Heart right ventricle (tissue), 16 donors: Measurements from ENCODE around the gene NR2F6. TPM values are rescaled to one million over a fixed set of nuclear protein-coding genes. Genes with fewer than 3 reads are reported as not detected.

Experiments used
- ATAC-seq, 8 donors: fragments of 200-7000 bp; cut with Tn5 transposase; one replicate each; pipeline ENCODE4 v1.9.1; 2020; ENCODE audit warnings: mild to moderate bottlenecking in 8 of 8, moderate library complexity in 8 of 8, moderate number of reproducible peaks in 1 of 8
- DNase-seq, 2 donors: peaks; one replicate each; pipeline ENCODE4 v3.0.0-alpha.2; 2020
- H3K27ac ChIP-seq, 10 donors: fragments of 200-600 bp; sonication (generic) in 2 of 10; one replicate each; pipeline versions ENCODE4 v1.5.0 to v1.8.0; 2020 to 2022; ENCODE audit warnings: mild to moderate bottlenecking in 3 of 10
- H3K27me3 ChIP-seq, 7 donors: fragments of 200-600 bp; one replicate each; pipeline ENCODE4 v1.8.0; 2021 to 2022; ENCODE audit warnings: mild to moderate bottlenecking in 2 of 7
- H3K36me3 ChIP-seq, 9 donors: fragments of 200-600 bp; sonication (generic) in 1 of 9; one replicate each; pipeline versions ENCODE4 v1.5.0 to v1.8.0; 2020 to 2022; ENCODE audit warnings: mild to moderate bottlenecking in 2 of 9
- H3K4me1 ChIP-seq, 9 donors: fragments of 200-600 bp; sonication (generic) in 1 of 9; one replicate each; pipeline versions ENCODE4 v1.5.0 to v1.8.0; 2020 to 2022; ENCODE audit warnings: mild to moderate bottlenecking in 4 of 9
- H3K4me3 ChIP-seq, 10 donors: fragments of 200-600 bp; sonication (generic) in 2 of 10; one replicate each; pipeline versions ENCODE4 v1.5.0 to v1.8.0; 2020 to 2022; ENCODE audit warnings: mild to moderate bottlenecking in 7 of 10, moderate library complexity in 2 of 10
- H3K9me3 ChIP-seq, 11 donors: fragments of 200-600 bp in 10 of 11; sonication (generic) in 2 of 11; one replicate each; pipeline versions ENCODE4 v1.5.0 to v1.8.0; 2013 to 2022; ENCODE audit warnings: mild to moderate bottlenecking in 2 of 11, control low read depth in 1 of 11, moderate library complexity in 1 of 11
- WGBS, 2 donors: extraction: QIAGEN DNeasy Blood & Tissue Kit; methylation state at CpG; one replicate each; pipeline ENCODE4 v1.1.7; 2013; ENCODE audit warnings: inconsistent platforms in 1 of 2; 5-methylcytosine and 5-hydroxymethylcytosine counted together
- intact Hi-C, 10 donors: fragments of 100-400 bp; cut with DNase I; formaldehyde crosslinking; loops; one replicate each; pipeline versions ENCODE4 v1.11.1 to v1.14.2; 2022
- polyA plus RNA-seq, 2 donors: library from polyadenylated mRNA; stranded (reverse); fragments of 200-250 nt; gene quantifications; one replicate each; pipeline ENCODE4 v1.2.3, GENCODE V29; 2013
- total RNA-seq, 10 donors: library from RNA; stranded (reverse); fragmentation: NEBNext Ultra II Directional in 3 of 10; extraction: Animal tissue kit (Norgen Biotek cat#: 25700) in 3 of 10; gene quantifications; one replicate each; pipeline versions ENCODE4 v1.2.1 to v1.2.4, GENCODE V29; 2021 to 2023
- TF ChIP-seq, protein P1 (sequence below), 9 donors: fragments of 200-600 bp; sonication (generic) in 2 of 9; IDR thresholded peaks; one replicate each; pipeline versions ENCODE4 v1.5.0 to v1.8.0; 2021 to 2022; ENCODE audit warnings: antibody characterized with exemption in 9 of 9, mild to moderate bottlenecking in 5 of 9, moderate library complexity in 1 of 9
- donor health status: Arrhythmogenic right ventricular cardiomyopathy.
- donor health status: ischemic (EF 13 %, LVEDD 7.1; RV severe dilation, severe dysfunction).
- donor health status: healthy with polysubstance abuse.
- donor health status: DM: no; HTN: yes; CAD: no.
- donor health status: DM: no; HTN: no; CAD: no.
- donor health status: ischemic (EF 25% LVEDD 6.9; RV normal size, moderate dysfunction).
- donor health status: ischemic (EF 25% LVEDD 5.7; RV mildly dilated, moderate dysfunction).
- donor health status: healthy.
- donor health status: DM: yes; HTN: yes; CAD: no.
- donor health status: Ischemic cardiomyopathy.
- donor health status: ischemic (EF 35%, LVEDD 5.7; RV mildly dilated, moderate dysfunction).
- donor health status: nonischemic (EF 11% LVEDD 7.7; RV severe dilation, severe dysfunction).
- donor health status: DM: yes; HTN: yes; CAD: no.
- donor health status: PGD.
- donor health status: ischemic (EF 29% LVEDD 5.4; RV normal size, mild dysfunction).
- donor health status: nonischemic (EF 23%, LVEDD 6.1; RV moderate dilation, normal function).

Gene NR2F6
- total and polyA plus RNA-seq, 12 donors: 32.0 to 79.7 (median 42.2) TPM

DNA sequence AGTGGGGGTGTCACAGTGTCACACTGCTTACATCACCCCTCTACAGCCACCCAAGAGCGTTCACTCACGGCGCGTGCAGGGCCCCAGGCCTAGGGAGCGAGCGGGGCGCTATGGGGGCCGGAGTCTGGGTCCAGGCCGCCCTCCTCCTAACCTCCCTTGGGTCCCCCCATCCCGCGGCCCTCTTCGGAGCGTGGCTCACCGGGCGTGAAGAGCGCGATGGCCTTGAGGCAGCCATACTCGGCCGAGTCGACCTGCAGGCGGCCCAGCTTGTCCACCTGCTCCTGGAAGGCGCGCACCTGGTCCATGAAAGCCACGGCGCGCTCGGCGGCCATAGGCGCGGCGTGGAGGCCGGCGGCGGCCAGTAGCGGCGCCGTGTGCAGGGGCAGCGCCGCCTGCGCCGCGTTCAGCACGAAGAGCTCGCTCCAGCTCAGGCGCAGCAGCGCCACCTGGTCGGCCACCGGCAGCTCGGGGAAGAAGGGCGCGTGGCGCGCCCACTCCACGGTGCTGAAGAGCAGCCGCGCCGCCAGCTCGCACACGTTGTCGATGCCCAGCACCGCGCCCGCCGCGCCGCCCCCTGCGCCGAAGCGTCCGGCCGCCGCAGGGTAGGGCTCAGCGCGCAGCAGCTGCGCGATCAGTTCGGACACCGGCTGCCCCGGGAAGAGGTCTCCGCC lies 10.3 kb downstream of the NR2F6 start:
- Histone ChIP-seq H3K27me3 (no peaks in the 10 kb centered on the region), H3K36me3 (peaks cover 0 to 68% (median 18%) of the 10 kb centered on the region in 9 donors), H3K27ac (peak overlapping the region in 9 of 10 donors; percentile 49 to 83 (median 79)), H3K4me3 (peak overlapping the region; percentile 5 to 67 (median 58)), H3K9me3 (no peaks in the 10 kb centered on the region), H3K4me1 (peaks cover 12 to 29% (median 21%) of the 10 kb centered on the region in 9 donors)
- DNase-seq (peak in 1 of 2 donors; percentile 77), ATAC-seq (peak; percentile 84 to 94 (median 88))
- intact Hi-C loops: loop anchor here in 1 of 10 donors (5.0 kb wide), 1 partner anchor 168 kb away; no protein-coding TSS in a partner anchor
- TF ChIP-seq, protein P1, sequence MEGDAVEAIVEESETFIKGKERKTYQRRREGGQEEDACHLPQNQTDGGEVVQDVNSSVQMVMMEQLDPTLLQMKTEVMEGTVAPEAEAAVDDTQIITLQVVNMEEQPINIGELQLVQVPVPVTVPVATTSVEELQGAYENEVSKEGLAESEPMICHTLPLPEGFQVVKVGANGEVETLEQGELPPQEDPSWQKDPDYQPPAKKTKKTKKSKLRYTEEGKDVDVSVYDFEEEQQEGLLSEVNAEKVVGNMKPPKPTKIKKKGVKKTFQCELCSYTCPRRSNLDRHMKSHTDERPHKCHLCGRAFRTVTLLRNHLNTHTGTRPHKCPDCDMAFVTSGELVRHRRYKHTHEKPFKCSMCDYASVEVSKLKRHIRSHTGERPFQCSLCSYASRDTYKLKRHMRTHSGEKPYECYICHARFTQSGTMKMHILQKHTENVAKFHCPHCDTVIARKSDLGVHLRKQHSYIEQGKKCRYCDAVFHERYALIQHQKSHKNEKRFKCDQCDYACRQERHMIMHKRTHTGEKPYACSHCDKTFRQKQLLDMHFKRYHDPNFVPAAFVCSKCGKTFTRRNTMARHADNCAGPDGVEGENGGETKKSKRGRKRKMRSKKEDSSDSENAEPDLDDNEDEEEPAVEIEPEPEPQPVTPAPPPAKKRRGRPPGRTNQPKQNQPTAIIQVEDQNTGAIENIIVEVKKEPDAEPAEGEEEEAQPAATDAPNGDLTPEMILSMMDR (IDR thresholded peaks at IDR 0.05): peak; percentile 15 to 81 (median 50)
- WGBS, 2 donors: 7 to 8% methylated on average over 69 to 80 of the region's 80 CpGs

DNA sequence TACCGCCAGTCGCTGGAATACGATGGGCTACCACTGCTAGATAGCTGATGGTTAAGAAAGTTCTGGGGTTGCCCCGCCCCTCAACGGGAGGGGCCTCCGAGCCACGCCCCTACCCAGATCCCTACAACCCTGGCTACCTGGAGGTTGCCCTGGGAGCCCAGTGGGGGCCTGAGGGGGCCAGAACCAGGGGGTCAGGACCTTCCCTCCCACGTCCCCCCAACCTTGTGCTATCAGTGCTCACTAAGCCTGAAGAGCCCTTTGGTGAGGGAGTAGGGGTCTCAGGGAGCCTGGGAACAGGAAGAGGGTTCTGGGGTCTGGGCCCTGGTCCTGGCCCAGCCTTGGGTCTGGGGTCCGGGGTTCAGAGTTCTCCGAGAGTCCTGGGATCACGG lies 10.8 kb downstream of the NR2F6 start:
- peak in 1 of 2 donors; percentile 50 for DNase-seq
- intact Hi-C loops: loop anchor here in 1 of 10 donors (5.0 kb wide), 1 partner anchor 168 kb away; no protein-coding TSS in a partner anchor
- WGBS, 2 donors: 39 to 40% methylated on average over 11 of the region's 11 CpGs
- TF ChIP-seq, protein P1 (IDR thresholded peaks at IDR 0.05): no peak
- H3K36me3 ChIP-seq: peaks cover 0 to 67% (median 18%) of the 10 kb centered on the region in 9 donors
- peak; percentile 65 to 71 (median 68) for ATAC-seq
- no peaks in the 10 kb centered on the region for H3K27me3 ChIP-seq
- H3K27ac ChIP-seq: peak overlapping the region in 9 of 10 donors; percentile 49 to 83 (median 79)
- no peaks in the 10 kb centered on the region for H3K9me3 ChIP-seq
- H3K4me3 ChIP-seq: peak overlapping the region; percentile 5 to 67 (median 58)
- H3K4me1 ChIP-seq: peaks cover 12 to 26% (median 21%) of the 10 kb centered on the region in 9 donors

- DNase-seq: no peak
- Histone ChIP-seq H3K36me3 (peaks cover 0 to 64% (median 18%) of the 10 kb centered on the region in 9 donors), H3K4me1 (peaks cover 12 to 30% (median 25%) of the 10 kb centered on the region in 9 donors), H3K4me3 (no peak overlapping the region), H3K27ac (no peak overlapping the region), H3K27me3 (no peaks in the 10 kb centered on the region), H3K9me3 (no peaks in the 10 kb centered on the region)
- WGBS, 2 donors: 91% methylated on average over 25 of the region's 25 CpGs
- intact Hi-C loops: no loop called here
- TF ChIP-seq, protein P1 (IDR thresholded peaks at IDR 0.05): no peak
- ATAC-seq: peak in 1 of 8 donors; percentile 1
These were observed 13.5 kb downstream of the NR2F6 start for GRCh38 chr19:17232258-17232657.

DNA sequence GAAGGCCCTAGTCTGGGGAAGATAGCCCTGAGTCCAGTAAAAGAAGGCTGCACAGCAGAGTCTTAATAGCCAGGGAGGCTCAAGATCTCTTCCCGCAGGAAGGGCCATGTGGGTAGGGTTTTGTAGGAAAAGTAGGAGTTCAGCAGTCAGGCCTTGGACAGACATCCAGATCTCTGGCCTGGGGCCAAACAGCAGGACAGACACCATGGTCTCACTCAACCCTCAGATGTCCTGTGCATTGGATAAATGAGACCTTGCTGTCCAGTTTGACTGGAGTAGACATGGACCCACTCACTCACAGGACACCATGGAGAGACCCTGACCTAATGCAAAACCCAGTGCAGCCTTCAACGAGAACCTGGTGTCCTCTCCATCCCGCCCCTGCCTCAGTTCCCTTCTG lies 15.8 kb downstream of the NR2F6 start:
- Histone ChIP-seq H3K9me3 (no peaks in the 10 kb centered on the region), H3K4me1 (peaks cover under 1 to 30% (median 25%) of the 10 kb centered on the region in 9 donors), H3K36me3 (peaks cover 0 to 60% (median 18%) of the 10 kb centered on the region in 9 donors), H3K27ac (no peak overlapping the region), H3K27me3 (no peaks in the 10 kb centered on the region), H3K4me3 (no peak overlapping the region)
- intact Hi-C loops: loop anchor here in 3 of 10 donors (5.0 to 10.0 kb wide), 2 partner anchors 153 to 155 kb away; partner anchors contain the start of genes HAUS8 (in 3 of the 3) and MYO9B (in 3 of the 3)
- WGBS, 2 donors: 93 to 97% methylated on average over 3 of the region's 3 CpGs
- TF ChIP-seq, protein P1 (IDR thresholded peaks at IDR 0.05): no peak
- ATAC-seq (no peak), DNase-seq (no peak)
